Uterus (tissue), 4 donors: ENCODE measurements around the gene UMPS. TPM values are rescaled to one million over a fixed set of nuclear protein-coding genes. Genes with fewer than 3 reads are reported as not detected.
"Not testable (repeated sequence)": the region's sequence is repeated elsewhere in the genome, so short reads cannot be mapped to it uniquely, and the experiment has no call there.

Experiments
- DNase-seq, 2 donors: peaks; one replicate each; pipeline ENCODE4 v3.0.0-alpha.2; 2019 to 2020
- H3K27ac ChIP-seq, 2 donors: fragments of 200-600 bp; sonication (generic); 1 replicate in 1 of 2; 2 replicates in 1 of 2; pipeline ENCODE4 v1.5.1; 2016 to 2018
- H3K27me3 ChIP-seq, 2 donors: fragments of 200-600 bp; sonication (generic); one replicate each; pipeline ENCODE4 v1.5.1; 2018 to 2019; ENCODE audit warnings: control low read depth in 1 of 2
- H3K36me3 ChIP-seq, 2 donors: fragments of 200-600 bp; sonication (generic); one replicate each; pipeline ENCODE4 v1.5.1; 2019; ENCODE audit warnings: control low read depth in 1 of 2
- H3K4me1 ChIP-seq, 2 donors: fragments of 200-600 bp; sonication (generic); one replicate each; pipeline ENCODE4 v1.5.1; 2018 to 2019; ENCODE audit warnings: control low read depth in 1 of 2
- H3K4me3 ChIP-seq, 2 donors: fragments of 200-600 bp; sonication (generic); 1 replicate in 1 of 2; 2 replicates in 1 of 2; pipeline ENCODE4 v1.5.1; 2018 to 2019; ENCODE audit warnings: mild to moderate bottlenecking in 1 of 2
- H3K9me3 ChIP-seq, 2 donors: fragments of 200-600 bp; sonication (generic); one replicate each; pipeline ENCODE4 v1.5.1; 2019; ENCODE audit warnings: control low read depth in 1 of 2
- POLR2A ChIP-seq, 2 donors: fragments of 450-650 bp; IDR thresholded peaks; one replicate each; pipeline ENCODE4 v1.6.1; 2016; ENCODE audit warnings: antibody characterized with exemption in 2 of 2, mild to moderate bottlenecking in 1 of 2, moderate library complexity in 1 of 2
- intact Hi-C: fragments of 100-400 bp; cut with DNase I; formaldehyde crosslinking; loops from one replicate; pipeline ENCODE4 v1.15.1; 2023; ENCODE audit warnings: low total_unique reads
- total RNA-seq, 4 donors: library from RNA; depleted of rRNA in 3 of 4; stranded (reverse); fragments of >200 nt in 3 of 4; gene quantifications; one replicate each; pipeline versions ENCODE4 v1.1.0 to v1.2.4, GENCODE V29; 2014 to 2023
- TF ChIP-seq, protein P1 (sequence below), 4 experiments: fragments of 200-600 bp in 2 of 4; fragments of 450-650 bp in 2 of 4; sonication (generic) in 2 of 4; IDR thresholded peaks; one replicate each; pipeline ENCODE4 v1.5.1; 2016 to 2019; ENCODE audit warnings: antibody characterized with exemption in 4 of 4, mild to moderate bottlenecking in 2 of 4, moderate library complexity in 1 of 4
- donor health status: DM: yes; HTN: yes; CAD: no.

The UMPS gene
- total RNA-seq, 4 donors from 2014 or later: 5.4 to 54.8 (median 19.9) TPM

GRCh38 chr3:124788254-124788745 lies 58.0 kb downstream of the UMPS start:
- peaks cover 11 to 12% of the 10 kb centered on the region in 2 donors for H3K4me1 ChIP-seq
- H3K9me3 ChIP-seq: no peaks in the 10 kb centered on the region
- TF ChIP-seq POLR2A (IDR thresholded peaks at IDR 0.05): no peak
- TF ChIP-seq, protein P1, sequence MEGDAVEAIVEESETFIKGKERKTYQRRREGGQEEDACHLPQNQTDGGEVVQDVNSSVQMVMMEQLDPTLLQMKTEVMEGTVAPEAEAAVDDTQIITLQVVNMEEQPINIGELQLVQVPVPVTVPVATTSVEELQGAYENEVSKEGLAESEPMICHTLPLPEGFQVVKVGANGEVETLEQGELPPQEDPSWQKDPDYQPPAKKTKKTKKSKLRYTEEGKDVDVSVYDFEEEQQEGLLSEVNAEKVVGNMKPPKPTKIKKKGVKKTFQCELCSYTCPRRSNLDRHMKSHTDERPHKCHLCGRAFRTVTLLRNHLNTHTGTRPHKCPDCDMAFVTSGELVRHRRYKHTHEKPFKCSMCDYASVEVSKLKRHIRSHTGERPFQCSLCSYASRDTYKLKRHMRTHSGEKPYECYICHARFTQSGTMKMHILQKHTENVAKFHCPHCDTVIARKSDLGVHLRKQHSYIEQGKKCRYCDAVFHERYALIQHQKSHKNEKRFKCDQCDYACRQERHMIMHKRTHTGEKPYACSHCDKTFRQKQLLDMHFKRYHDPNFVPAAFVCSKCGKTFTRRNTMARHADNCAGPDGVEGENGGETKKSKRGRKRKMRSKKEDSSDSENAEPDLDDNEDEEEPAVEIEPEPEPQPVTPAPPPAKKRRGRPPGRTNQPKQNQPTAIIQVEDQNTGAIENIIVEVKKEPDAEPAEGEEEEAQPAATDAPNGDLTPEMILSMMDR (IDR thresholded peaks at IDR 0.05): no peak
- H3K27me3 ChIP-seq: no peaks in the 10 kb centered on the region
- DNase-seq: no peak
- no peak overlapping the region for H3K4me3 ChIP-seq
- H3K27ac ChIP-seq: peak overlapping the region; percentile 73 to 87
- intact Hi-C loops: no loop called here
- no peaks in the 10 kb centered on the region for H3K36me3 ChIP-seq

DNA sequence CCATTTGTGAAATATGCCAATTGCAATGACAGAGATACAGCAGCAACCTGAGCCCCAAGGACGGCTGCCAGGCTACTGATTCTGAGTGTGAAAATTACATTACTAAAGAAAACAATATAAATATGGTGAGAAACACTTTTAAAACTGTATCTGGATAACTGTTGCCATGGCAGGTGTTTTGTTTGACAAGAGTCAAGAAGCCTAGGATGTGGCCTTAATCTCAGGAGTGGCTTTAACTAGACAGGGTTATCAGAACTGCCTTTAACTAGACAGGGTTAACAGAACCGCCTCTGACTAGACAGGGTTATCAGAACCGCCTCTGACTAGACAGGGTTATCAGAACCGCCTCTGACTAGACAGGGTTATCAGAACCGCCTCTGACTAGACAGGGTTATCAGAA lies 58.9 kb downstream of the UMPS start:
- H3K27me3 ChIP-seq, intact Hi-C loops, H3K36me3 ChIP-seq, H3K4me3 ChIP-seq, DNase-seq, H3K9me3 ChIP-seq: not testable (repeated sequence)
- H3K27ac ChIP-seq: peak overlapping the region in 1 of 2 donors; percentile 87
- peaks cover 11 to 12% of the 10 kb centered on the region in 2 donors for H3K4me1 ChIP-seq

DNA sequence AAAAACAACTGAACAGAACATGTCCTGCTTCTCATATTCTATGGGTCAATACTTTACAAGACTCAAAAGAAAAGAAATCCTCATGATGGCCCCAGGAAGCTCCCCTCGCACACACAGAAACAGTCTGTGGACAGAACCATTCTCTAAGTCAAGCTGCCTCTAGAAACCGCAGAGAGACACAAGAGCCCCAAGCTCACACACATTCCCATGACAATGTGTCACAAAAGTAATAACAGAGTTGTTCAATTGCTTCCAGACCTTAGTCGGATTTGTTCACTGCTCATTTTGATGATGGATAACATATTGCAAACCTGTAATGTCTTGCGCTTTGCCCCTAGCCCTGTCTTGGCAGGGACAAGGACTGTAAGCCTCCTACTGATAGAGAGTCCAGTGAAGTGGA lies 60.9 kb downstream of the UMPS start:
- H3K27ac ChIP-seq: peak overlapping the region; percentile 69 to 82
- no peak overlapping the region for H3K4me3 ChIP-seq
- DNase-seq: no peak
- H3K4me1 ChIP-seq: peaks cover 11 to 12% of the 10 kb centered on the region in 2 donors
- intact Hi-C loops: no loop called here
- H3K9me3 ChIP-seq: no peaks in the 10 kb centered on the region
- no peaks in the 10 kb centered on the region for H3K36me3 ChIP-seq
- H3K27me3 ChIP-seq: no peaks in the 10 kb centered on the region
- no peak for TF ChIP-seq POLR2A (IDR thresholded peaks at IDR 0.05)
- TF ChIP-seq, protein P1 (IDR thresholded peaks at IDR 0.05): no peak

DNA sequence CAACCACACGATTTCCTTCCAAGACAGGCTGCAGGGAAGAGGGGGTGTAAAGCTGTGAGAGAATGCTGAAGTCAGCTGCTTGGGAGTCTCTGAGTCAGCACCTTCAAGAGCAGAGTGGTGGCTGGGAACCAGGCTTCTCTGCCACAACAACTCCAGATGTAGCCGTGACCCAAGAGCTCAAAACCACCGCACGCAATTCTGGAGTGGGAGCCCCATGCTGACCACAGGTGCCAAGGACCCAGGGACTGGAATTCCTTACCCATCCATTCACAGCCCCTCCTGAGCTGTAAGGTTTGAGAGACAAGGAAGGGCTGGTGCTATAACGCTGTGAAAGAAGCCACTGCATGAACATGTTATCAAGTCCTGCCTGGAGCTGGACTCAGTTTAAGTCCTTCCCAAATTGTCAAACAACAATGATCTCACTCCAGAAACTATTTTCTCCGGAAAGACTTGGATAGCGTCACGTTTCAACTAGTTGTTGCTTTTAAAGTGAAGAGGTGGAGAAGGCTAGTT lies 61.4 kb downstream of the UMPS start:
- Histone ChIP-seq H3K36me3 (no peaks in the 10 kb centered on the region), H3K9me3 (no peaks in the 10 kb centered on the region), H3K4me3 (no peak overlapping the region), H3K27me3 (no peaks in the 10 kb centered on the region), H3K4me1 (peaks cover 11 to 12% of the 10 kb centered on the region in 2 donors), H3K27ac (peak overlapping the region; percentile 69 to 82)
- intact Hi-C loops: no loop called here
- peak; percentile 43 for DNase-seq
- TF ChIP-seq, protein P1 (IDR thresholded peaks at IDR 0.05): no peak
- TF ChIP-seq POLR2A (IDR thresholded peaks at IDR 0.05): no peak

DNA sequence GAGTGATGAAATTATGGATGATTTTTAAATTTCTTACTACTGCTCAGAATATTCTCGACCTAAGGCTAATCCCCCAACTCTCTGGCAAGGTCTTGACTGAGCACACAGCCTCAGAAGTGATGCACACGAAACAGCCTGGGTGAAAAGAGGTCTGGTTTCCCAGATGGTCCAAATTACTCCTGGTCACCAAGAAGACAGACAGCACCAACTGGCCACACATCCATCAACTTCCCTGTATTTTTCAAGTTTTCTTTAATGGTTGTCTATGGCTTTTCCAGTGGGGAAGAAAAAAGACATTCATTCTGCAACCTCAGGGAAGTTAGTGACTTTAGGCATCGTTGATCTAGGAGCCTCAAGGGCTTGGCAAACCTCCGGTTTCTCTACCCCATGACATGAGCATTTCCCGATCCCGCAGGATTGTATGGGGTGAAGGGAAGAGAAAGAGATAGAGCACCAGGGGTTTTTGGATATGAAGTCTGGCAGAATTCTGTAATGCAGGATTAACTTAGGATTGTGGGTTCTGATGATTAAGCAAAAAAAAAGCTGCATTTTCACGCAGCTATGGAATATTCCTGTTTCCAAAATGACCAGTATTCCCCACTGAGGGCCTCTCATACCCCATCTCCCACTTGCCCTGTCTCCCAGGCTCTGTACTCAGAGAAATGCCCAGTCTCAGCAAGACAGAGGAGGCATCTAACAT lies 62.2 kb downstream of the UMPS start:
- no peak for DNase-seq
- no peaks in the 10 kb centered on the region for H3K27me3 ChIP-seq
- peak overlapping the region; percentile 69 to 82 for H3K27ac ChIP-seq
- no peak overlapping the region for H3K4me3 ChIP-seq
- H3K4me1 ChIP-seq: peaks cover 5 to 6% of the 10 kb centered on the region in 2 donors
- H3K36me3 ChIP-seq: no peaks in the 10 kb centered on the region
- H3K9me3 ChIP-seq: no peaks in the 10 kb centered on the region
- TF ChIP-seq POLR2A (IDR thresholded peaks at IDR 0.05): no peak
- TF ChIP-seq, protein P1 (IDR thresholded peaks at IDR 0.05): no peak
- intact Hi-C loops: no loop called here
